ENCODE results near the gene MMADHC.

Gene MMADHC

DNA sequence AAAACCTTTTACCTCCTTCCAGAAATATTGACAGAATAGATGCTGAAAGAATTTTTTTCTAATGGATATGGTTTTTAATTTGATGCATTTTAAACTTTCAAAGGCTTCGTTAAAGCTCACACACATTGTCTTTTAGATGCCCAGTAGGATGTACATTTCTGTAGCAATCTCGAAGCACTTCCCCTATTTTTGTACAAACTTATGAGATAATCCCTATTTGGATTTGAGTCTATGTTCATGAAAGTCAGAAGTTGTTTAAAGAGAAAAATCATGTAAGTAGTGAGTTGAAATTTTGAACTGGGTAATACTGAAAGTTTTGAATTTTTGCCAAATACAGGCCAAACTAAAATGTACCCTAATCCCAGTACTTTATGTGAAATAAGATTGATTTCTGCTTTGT, 38.1 kb upstream of the MMADHC start:
- no peaks in the 10 kb centered on the region for H3K27me3 ChIP-seq
- H3K36me3 ChIP-seq = no peaks in the 10 kb centered on the region
- H3K4me3 ChIP-seq = no peak overlapping the region
- TF ChIP-seq, protein P1, sequence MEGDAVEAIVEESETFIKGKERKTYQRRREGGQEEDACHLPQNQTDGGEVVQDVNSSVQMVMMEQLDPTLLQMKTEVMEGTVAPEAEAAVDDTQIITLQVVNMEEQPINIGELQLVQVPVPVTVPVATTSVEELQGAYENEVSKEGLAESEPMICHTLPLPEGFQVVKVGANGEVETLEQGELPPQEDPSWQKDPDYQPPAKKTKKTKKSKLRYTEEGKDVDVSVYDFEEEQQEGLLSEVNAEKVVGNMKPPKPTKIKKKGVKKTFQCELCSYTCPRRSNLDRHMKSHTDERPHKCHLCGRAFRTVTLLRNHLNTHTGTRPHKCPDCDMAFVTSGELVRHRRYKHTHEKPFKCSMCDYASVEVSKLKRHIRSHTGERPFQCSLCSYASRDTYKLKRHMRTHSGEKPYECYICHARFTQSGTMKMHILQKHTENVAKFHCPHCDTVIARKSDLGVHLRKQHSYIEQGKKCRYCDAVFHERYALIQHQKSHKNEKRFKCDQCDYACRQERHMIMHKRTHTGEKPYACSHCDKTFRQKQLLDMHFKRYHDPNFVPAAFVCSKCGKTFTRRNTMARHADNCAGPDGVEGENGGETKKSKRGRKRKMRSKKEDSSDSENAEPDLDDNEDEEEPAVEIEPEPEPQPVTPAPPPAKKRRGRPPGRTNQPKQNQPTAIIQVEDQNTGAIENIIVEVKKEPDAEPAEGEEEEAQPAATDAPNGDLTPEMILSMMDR (IDR thresholded peaks at IDR 0.05) = no peak
- no peak for DNase-seq
- H3K4me1 ChIP-seq = peaks cover 0 to 8% (median 0%) of the 10 kb centered on the region in 4 donors
- H3K27ac ChIP-seq = no peak overlapping the region
- intact Hi-C loops (cut with DNase I; ENCODE audit: low total_unique reads) = no loop called here
- no peaks in the 10 kb centered on the region for H3K9me3 ChIP-seq

DNA sequence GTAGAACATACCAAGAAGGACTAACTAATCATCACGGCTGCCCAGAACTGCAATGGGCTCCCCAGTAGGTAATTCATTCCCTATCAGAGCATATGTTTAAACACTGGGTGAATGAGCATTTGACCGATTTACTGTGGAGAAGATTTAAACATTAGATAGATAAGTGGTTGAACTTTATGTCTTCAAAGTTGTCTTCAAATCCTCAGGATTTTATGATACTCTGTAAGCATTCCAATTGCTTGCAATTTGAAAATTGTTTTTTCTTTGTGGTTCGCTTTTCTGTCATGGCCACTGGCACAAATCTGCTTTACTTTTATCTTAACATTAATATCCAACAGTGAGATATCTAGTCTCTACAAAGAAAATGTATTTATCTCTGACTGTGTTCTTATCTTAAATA, 37.7 kb upstream of the MMADHC start:
- H3K27ac ChIP-seq = no peak overlapping the region
- no peak overlapping the region for H3K4me3 ChIP-seq
- intact Hi-C loops (cut with DNase I; ENCODE audit: low total_unique reads) = no loop called here
- peaks cover 0 to 8% (median 0%) of the 10 kb centered on the region in 4 donors for H3K4me1 ChIP-seq
- DNase-seq = no peak
- H3K27me3 ChIP-seq = no peaks in the 10 kb centered on the region
- H3K9me3 ChIP-seq = no peaks in the 10 kb centered on the region
- TF ChIP-seq, protein P1 (IDR thresholded peaks at IDR 0.05) = no peak
- H3K36me3 ChIP-seq = no peaks in the 10 kb centered on the region

DNA sequence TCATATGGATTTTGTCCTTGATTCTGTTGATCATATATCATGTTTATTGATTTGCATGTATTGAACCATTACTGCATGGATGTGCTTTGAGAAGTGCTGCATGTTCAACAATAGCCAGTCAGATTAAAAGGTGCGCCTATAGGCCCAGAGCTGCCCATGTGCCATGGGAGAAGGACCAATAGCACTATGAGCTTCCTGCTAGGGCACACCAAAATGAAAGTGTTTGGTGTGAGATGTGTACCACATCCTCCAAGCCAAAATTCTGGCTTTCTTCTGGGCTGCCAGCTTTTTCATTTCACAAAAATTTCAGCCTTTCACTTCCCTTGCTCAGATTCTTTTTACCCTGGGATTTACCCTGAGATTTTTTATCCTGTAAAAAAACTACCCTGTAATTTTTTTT, 34.8 kb upstream of the MMADHC start:
- no peaks in the 10 kb centered on the region for H3K36me3 ChIP-seq
- intact Hi-C loops (cut with DNase I; ENCODE audit: low total_unique reads) = no loop called here

DNA sequence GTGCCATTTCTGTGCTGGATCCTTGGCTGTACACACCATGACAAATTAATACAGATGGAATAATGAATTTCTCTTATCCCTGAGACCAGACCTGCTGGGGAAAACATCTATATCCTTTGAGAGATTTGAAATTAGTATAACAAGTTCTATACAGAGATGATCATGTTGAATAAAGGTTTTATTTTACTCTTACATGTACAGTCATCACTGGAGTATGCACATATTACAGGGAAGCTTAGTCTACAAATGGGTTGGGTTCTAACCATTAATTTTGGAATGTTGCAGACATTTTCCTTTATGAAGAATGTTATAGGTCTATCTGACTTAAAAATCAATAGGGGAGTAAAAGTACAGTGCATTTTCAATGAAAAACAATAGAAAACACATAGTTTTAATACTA, 29.9 kb upstream of the MMADHC start:
- intact Hi-C loops (cut with DNase I; ENCODE audit: low total_unique reads) = no loop called here

More for the DNA sequence above, 34.8 kb upstream of the MMADHC start:
- DNase-seq = no peak
- no peak overlapping the region for H3K27ac ChIP-seq
- no peaks in the 10 kb centered on the region for H3K27me3 ChIP-seq
- H3K4me1 ChIP-seq = peaks cover 0 to 8% (median 0%) of the 10 kb centered on the region in 4 donors
- no peaks in the 10 kb centered on the region for H3K9me3 ChIP-seq
- no peak overlapping the region for H3K4me3 ChIP-seq
- TF ChIP-seq, protein P1 (IDR thresholded peaks at IDR 0.05) = no peak

DNA sequence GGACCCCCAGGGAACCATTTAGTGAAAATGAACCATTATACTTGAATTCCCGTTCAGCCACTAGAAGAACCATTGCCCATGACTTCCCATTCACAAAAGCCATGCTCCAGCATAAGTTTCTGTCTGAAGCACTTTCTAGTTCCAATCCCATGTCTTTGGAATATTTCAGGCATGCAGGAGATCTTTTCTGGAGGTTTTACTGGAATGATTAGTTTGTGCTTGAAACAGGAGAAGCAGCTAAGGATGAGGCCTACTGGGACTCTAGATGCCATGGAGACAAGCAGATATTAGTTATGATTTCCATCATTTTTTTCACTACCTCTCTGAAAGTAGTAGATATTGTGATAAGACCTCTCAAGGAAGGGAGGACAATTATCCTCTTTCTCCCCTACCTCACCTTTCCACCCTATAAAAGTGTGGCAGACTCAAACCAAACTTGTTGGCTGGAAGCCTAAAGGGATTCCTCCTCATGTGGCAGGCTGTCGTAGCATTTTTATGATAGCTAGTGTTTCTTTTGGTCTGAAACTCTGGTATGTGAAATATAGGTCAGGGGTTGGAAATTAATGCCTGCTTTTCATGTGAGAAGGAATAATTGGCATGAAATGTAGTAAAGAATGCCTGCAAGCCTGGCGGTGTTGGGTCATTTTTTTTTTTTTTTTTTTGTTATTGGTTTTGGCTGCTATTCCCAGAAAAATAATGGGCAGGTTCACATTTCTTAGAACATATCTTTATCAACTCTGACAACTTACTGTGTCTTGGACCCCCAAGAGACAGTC, 29.3 kb upstream of the MMADHC start:
- Histone ChIP-seq H3K36me3 (no peaks in the 10 kb centered on the region), H3K9me3 (no peaks in the 10 kb centered on the region), H3K27ac (no peak overlapping the region), H3K4me3 (no peak overlapping the region), H3K4me1 (peaks cover 0 to 13% (median 10%) of the 10 kb centered on the region in 4 donors), H3K27me3 (no peaks in the 10 kb centered on the region)
- DNase-seq = no peak
- TF ChIP-seq, protein P1 (IDR thresholded peaks at IDR 0.05) = no peak
- intact Hi-C loops (cut with DNase I; ENCODE audit: low total_unique reads) = no loop called here

More for the DNA sequence above, 29.9 kb upstream of the MMADHC start:
- H3K36me3 ChIP-seq = no peaks in the 10 kb centered on the region
- no peaks in the 10 kb centered on the region for H3K27me3 ChIP-seq
- no peak overlapping the region for H3K4me3 ChIP-seq
- DNase-seq = no peak
- no peak overlapping the region for H3K27ac ChIP-seq
- no peaks in the 10 kb centered on the region for H3K9me3 ChIP-seq
- TF ChIP-seq, protein P1 (IDR thresholded peaks at IDR 0.05) = no peak
- H3K4me1 ChIP-seq = peaks cover 0 to 12% (median 6%) of the 10 kb centered on the region in 4 donors
